ENCODE measurements around the gene LGR4.

- TF ChIP-seq JUN (IDR thresholded peaks at IDR 0.05; ENCODE audit: borderline replicate concordance, low read depth, low read length) (no peak), JUN (CRISPR knock-in tag; IDR thresholded peaks at IDR 0.05; ENCODE audit: borderline replicate concordance) (no peak), POLR2AphosphoS2 (IDR thresholded peaks at IDR 0.05; ENCODE audit: low read length) (no peak), BCLAF1 (IDR thresholded peaks at IDR 0.05; ENCODE audit: borderline replicate concordance in 1 of 2, control insufficient read depth in 1 of 2, low read depth in 2 of 2, low read length in 1 of 2) (no peak), TAF1 (IDR thresholded peaks at IDR 0.05; ENCODE audit: control insufficient read depth, extremely low read depth, insufficient read depth, low read length, severe bottlenecking) (no peak)
Measured at GRCh38 chr11:27385245-27385644, 87.3 kb downstream of the LGR4 start.
